Kidney tubule cell (primary cell): ENCODE data around the gene PRR23E.

ENCODE experiments used
- DNase-seq: peaks from one replicate; pipeline ENCODE4 v3.0.0-alpha.2; 2018; ENCODE audit warnings: low spot score

PRR23E gene

GRCh38 chr3:127228866-127229265 is 35.9 kb downstream of the PRR23E start:
- no peak for DNase-seq

- DNase-seq: peak; percentile 14
These were observed 40.4 kb downstream of the PRR23E start for GRCh38 chr3:127233371-127233770.

GRCh38 chr3:127234778-127235177 is 41.8 kb downstream of the PRR23E start:
- DNase-seq: peak; percentile 33

GRCh38 chr3:127235706-127236105 is 42.8 kb downstream of the PRR23E start:
- DNase-seq: no peak

- DNase-seq: no peak
These were observed 44.9 kb downstream of the PRR23E start for GRCh38 chr3:127237835-127238234.

- no peak for DNase-seq
These were observed 45.7 kb downstream of the PRR23E start for GRCh38 chr3:127238602-127239001.

GRCh38 chr3:127247292-127247691 is 54.4 kb downstream of the PRR23E start:
- no peak for DNase-seq
